GM21825 (cell line): ENCODE data around the gene ANKRD40CL.
"Not testable (repeated sequence)": the region's sequence is repeated elsewhere in the genome, so short reads cannot be mapped to it uniquely, and the experiment has no call there.

Experiments used
- ATAC-seq: cut with Tn5 transposase; IDR thresholded peaks from one replicate; pipeline ENCODE4 v1.9.1; 2021; ENCODE audit warnings: mild to moderate bottlenecking, moderate library complexity; ENCODE audit not compliant: unreplicated experiment

ANKRD40CL gene

GRCh38 chr17:50763716-50764475 is 3.4 kb downstream of the ANKRD40CL start:
- no peak for ATAC-seq

- ATAC-seq: no peak
These were observed 5.1 kb downstream of the ANKRD40CL start for GRCh38 chr17:50762177-50762576.

GRCh38 chr17:50758989-50759544 is 8.3 kb downstream of the ANKRD40CL start:
- no peak for ATAC-seq

- ATAC-seq: no peak
These were observed 8.8 kb downstream of the ANKRD40CL start for GRCh38 chr17:50758524-50758923.

- no peak for ATAC-seq
These were observed 12.8 kb downstream of the ANKRD40CL start for GRCh38 chr17:50754521-50754920.

GRCh38 chr17:50749245-50749644 is 18.1 kb downstream of the ANKRD40CL start:
- no peak for ATAC-seq

GRCh38 chr17:50745631-50746030 is 21.7 kb downstream of the ANKRD40CL start:
- ATAC-seq: no peak

- no peak for ATAC-seq
These were observed 28.2 kb downstream of the ANKRD40CL start for GRCh38 chr17:50739098-50739497.

GRCh38 chr17:50737118-50737698 is 30.1 kb downstream of the ANKRD40CL start:
- no peak for ATAC-seq

- no peak for ATAC-seq
These were observed 32.0 kb downstream of the ANKRD40CL start for GRCh38 chr17:50735287-50735686.

- ATAC-seq: no peak
These were observed 35.5 kb downstream of the ANKRD40CL start for GRCh38 chr17:50731575-50732460.

- no peak for ATAC-seq
These were observed 38.2 kb downstream of the ANKRD40CL start for GRCh38 chr17:50728881-50729765.

- no peak for ATAC-seq
These were observed 39.2 kb downstream of the ANKRD40CL start for GRCh38 chr17:50728112-50728429.

GRCh38 chr17:50725769-50726655 is 41.3 kb downstream of the ANKRD40CL start:
- ATAC-seq: no peak

GRCh38 chr17:50724622-50725021 is 42.7 kb downstream of the ANKRD40CL start:
- not testable (repeated sequence) for ATAC-seq

- ATAC-seq: no peak
These were observed 44.6 kb downstream of the ANKRD40CL start for GRCh38 chr17:50722746-50723145.

GRCh38 chr17:50721194-50722010 is 45.9 kb downstream of the ANKRD40CL start:
- no peak for ATAC-seq

GRCh38 chr17:50719924-50720794 is 47.2 kb downstream of the ANKRD40CL start:
- no peak for ATAC-seq
